Transverse colon (tissue), 4 donors: ENCODE data around the gene CXorf51A. TPM values are rescaled to one million over a fixed set of nuclear protein-coding genes. Genes with fewer than 3 reads are reported as not detected.
"Not testable (repeated sequence)": the region's sequence is repeated elsewhere in the genome, so short reads cannot be mapped to it uniquely, and the experiment has no call there.

Source experiments
- DNase-seq: peaks from one replicate; pipeline ENCODE4 v3.0.0-alpha.2; 2019
- H3K27ac ChIP-seq, 4 donors: fragments of 200-600 bp; sonication (generic); 2 replicates each; pipeline ENCODE4 v1.5.1; 2016 to 2018; ENCODE audit warnings: inconsistent platforms in 4 of 4
- H3K27me3 ChIP-seq: fragments of 200-600 bp; sonication (generic); 2 replicates; pipeline ENCODE4 v1.5.1; 2017; ENCODE audit warnings: inconsistent platforms
- H3K36me3 ChIP-seq, 4 donors: fragments of 200-600 bp; sonication (generic); 2 replicates each; pipeline ENCODE4 v1.5.1; 2017 to 2019; ENCODE audit warnings: inconsistent platforms in 4 of 4
- H3K4me1 ChIP-seq, 4 donors: fragments of 200-600 bp; sonication (generic); 2 replicates each; pipeline ENCODE4 v1.5.1; 2017 to 2020; ENCODE audit warnings: inconsistent platforms in 4 of 4
- H3K4me3 ChIP-seq, 4 donors: fragments of 200-600 bp; sonication (generic); 1 replicate in 1 of 4; 2 replicates in 3 of 4; pipeline versions ENCODE4 v1.5.1 to v1.6.1; 2017 to 2019; ENCODE audit warnings: inconsistent platforms in 4 of 4
- H3K9me3 ChIP-seq, 2 donors: fragments of 200-600 bp; sonication (generic); 2 replicates each; pipeline ENCODE4 v1.5.1; 2017 to 2019; ENCODE audit warnings: inconsistent platforms in 2 of 2
- EP300 ChIP-seq: sonication (generic); formaldehyde crosslinking; IDR thresholded peaks from one replicate; pipeline ENCODE4 v1.6.1; 2017; ENCODE audit warnings: antibody characterized with exemption, low read depth
- POLR2A ChIP-seq: fragments of 450-650 bp; IDR thresholded peaks from one replicate; pipeline ENCODE4 v1.6.1; 2016; ENCODE audit warnings: antibody characterized with exemption, mild to moderate bottlenecking, moderate library complexity
- POLR2AphosphoS5 ChIP-seq, 3 donors: sonication (generic); formaldehyde crosslinking; IDR thresholded peaks; one replicate each; pipeline ENCODE4 v1.6.1; 2016; ENCODE audit warnings: antibody characterized with exemption in 3 of 3
- WGBS, 2 donors: methylation state at CpG; one replicate each; pipeline ENCODE4 v1.1.5; 2018; ENCODE audit warnings: low coverage in 1 of 2; 5-methylcytosine and 5-hydroxymethylcytosine counted together
- in situ Hi-C, 4 donors: fragments of 200-750 bp; cut with MboI; loops; one replicate each; pipeline versions ENCODE4 v1.15.0 to v1.15.1; 2017; ENCODE audit warnings: low sequenced_read_pairs in 3 of 4, low pct_ligation_motif_present in 1 of 4, low pct_unique_long_range_greater_than_20kb in 1 of 4
- intact Hi-C: fragments of 100-400 bp; cut with DNase I; formaldehyde crosslinking; loops from one replicate; pipeline ENCODE4 v1.15.1; 2023; ENCODE audit warnings: low total_unique reads
- total RNA-seq, 4 donors: library from RNA; depleted of rRNA; stranded (reverse); fragments of >200 nt; gene quantifications; one replicate each; pipeline ENCODE4 v1.1.0, GENCODE V29; 2016
- TF ChIP-seq, protein P1 (sequence below), 5 experiments: fragments of 200-600 bp in 3 of 5; fragments of 450-650 bp in 2 of 5; sonication (generic) in 3 of 5; IDR thresholded peaks; 1 replicate in 2 of 5; 2 replicates in 3 of 5; pipeline ENCODE4 v1.5.1; 2016 to 2017; ENCODE audit warnings: antibody characterized with exemption in 5 of 5, inconsistent platforms in 3 of 5, mild to moderate bottlenecking in 2 of 5, moderate library complexity in 1 of 5

The CXorf51A gene
- not detected for total RNA-seq

GRCh38 chrX:146814644-146815043, at the start of gene CXorf51A:
CXorf51A (minus strand) TSS chrX:146814744; CDS start chrX:146814723, 21 bp downstream.
- H3K27ac ChIP-seq, in situ Hi-C loops, H3K36me3 ChIP-seq, H3K27me3 ChIP-seq, H3K4me3 ChIP-seq, DNase-seq, intact Hi-C loops, H3K9me3 ChIP-seq, H3K4me1 ChIP-seq: not testable (repeated sequence)
- WGBS, 2 donors = no CpG with 5 or more reads among the region's 3 CpGs

GRCh38 chrX:146863566-146863965, 49.0 kb upstream of the CXorf51A start:
- WGBS, 2 donors = 0% methylated on average over 1 of the region's 1 CpG
- no peak overlapping the region for H3K4me3 ChIP-seq
- H3K36me3 ChIP-seq = no peaks in the 10 kb centered on the region
- H3K4me1 ChIP-seq = no peaks in the 10 kb centered on the region
- no peak overlapping the region for H3K27ac ChIP-seq
- no peak for DNase-seq
- in situ Hi-C loops = no loop called here
- intact Hi-C loops = no loop called here
- H3K9me3 ChIP-seq = no peaks in the 10 kb centered on the region
- TF ChIP-seq EP300 (no peak), POLR2AphosphoS5 (IDR thresholded peaks at IDR 0.05) (no peak), POLR2A (no peak)
- TF ChIP-seq, protein P1, sequence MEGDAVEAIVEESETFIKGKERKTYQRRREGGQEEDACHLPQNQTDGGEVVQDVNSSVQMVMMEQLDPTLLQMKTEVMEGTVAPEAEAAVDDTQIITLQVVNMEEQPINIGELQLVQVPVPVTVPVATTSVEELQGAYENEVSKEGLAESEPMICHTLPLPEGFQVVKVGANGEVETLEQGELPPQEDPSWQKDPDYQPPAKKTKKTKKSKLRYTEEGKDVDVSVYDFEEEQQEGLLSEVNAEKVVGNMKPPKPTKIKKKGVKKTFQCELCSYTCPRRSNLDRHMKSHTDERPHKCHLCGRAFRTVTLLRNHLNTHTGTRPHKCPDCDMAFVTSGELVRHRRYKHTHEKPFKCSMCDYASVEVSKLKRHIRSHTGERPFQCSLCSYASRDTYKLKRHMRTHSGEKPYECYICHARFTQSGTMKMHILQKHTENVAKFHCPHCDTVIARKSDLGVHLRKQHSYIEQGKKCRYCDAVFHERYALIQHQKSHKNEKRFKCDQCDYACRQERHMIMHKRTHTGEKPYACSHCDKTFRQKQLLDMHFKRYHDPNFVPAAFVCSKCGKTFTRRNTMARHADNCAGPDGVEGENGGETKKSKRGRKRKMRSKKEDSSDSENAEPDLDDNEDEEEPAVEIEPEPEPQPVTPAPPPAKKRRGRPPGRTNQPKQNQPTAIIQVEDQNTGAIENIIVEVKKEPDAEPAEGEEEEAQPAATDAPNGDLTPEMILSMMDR (IDR thresholded peaks at IDR 0.05) = no peak
- H3K27me3 ChIP-seq = no peaks in the 10 kb centered on the region

DNA sequence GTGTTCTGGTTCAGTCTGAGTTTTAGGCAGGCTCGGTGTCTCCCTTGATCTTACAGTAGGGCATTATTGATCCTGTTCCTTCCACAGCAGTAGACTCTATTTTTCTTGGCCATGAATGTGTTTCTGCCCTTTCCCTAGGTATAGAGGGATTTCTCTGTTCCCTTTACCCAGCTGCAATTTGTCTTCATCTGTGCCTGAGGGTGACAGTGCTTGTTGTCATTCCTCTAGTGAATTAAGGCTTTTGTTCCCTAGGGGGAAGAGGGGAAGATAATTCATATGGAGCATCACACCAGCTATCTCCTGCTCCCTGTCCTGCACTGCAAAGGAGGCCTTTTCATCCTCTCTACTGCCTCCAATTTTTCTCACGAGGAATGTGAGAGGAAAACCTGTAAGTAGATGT, 39.7 kb upstream of the CXorf51A start:
- WGBS, 2 donors = 37% methylated on average over 2 of the region's 2 CpGs; no CpG with 5 or more reads in 1 of the 2 donors
- TF ChIP-seq POLR2AphosphoS5 (IDR thresholded peaks at IDR 0.05) (no peak), POLR2A (no peak), EP300 (no peak)
- TF ChIP-seq, protein P1 (IDR thresholded peaks at IDR 0.05) = no peak
- Histone ChIP-seq H3K27ac (no peak overlapping the region), H3K9me3 (no peaks in the 10 kb centered on the region), H3K27me3 (no peaks in the 10 kb centered on the region), H3K4me1 (no peaks in the 10 kb centered on the region), H3K4me3 (no peak overlapping the region), H3K36me3 (no peaks in the 10 kb centered on the region)
- intact Hi-C loops = no loop called here
- in situ Hi-C loops = no loop called here
- no peak for DNase-seq

DNA sequence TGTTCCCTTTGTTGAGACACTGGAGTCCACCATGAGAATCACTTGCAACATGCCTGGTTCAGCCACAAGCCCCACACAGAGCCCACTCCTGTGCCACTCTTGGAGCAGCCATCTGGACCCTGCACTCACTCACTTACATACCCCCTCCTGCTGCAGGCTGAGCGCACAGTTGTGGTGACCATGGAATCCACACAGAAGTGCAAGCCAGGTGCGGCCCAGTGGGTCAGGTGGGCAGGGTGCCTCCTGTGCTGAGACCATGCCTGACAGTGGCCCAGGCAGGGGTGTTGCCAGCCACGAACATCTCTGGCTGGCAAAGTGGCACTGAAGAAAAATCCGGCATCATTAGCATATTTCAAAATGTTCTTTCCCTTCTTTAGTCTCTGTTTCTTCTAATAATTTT, 17.4 kb upstream of the CXorf51A start:
- in situ Hi-C loops (no loop called here), intact Hi-C loops (no loop called here)
- Histone ChIP-seq H3K9me3 (no peaks in the 10 kb centered on the region), H3K27ac (no peak overlapping the region), H3K4me1 (no peaks in the 10 kb centered on the region), H3K4me3 (no peak overlapping the region), H3K36me3 (no peaks in the 10 kb centered on the region), H3K27me3 (no peaks in the 10 kb centered on the region)
- DNase-seq = no peak
- no peak for TF ChIP-seq POLR2AphosphoS5 (IDR thresholded peaks at IDR 0.05)
- no peak for TF ChIP-seq EP300
- TF ChIP-seq POLR2A = no peak
- TF ChIP-seq, protein P1 (IDR thresholded peaks at IDR 0.05) = no peak
- 81% methylated on average over 4 of the region's 4 CpGs; no CpG with 5 or more reads in 1 of the 2 donors for WGBS, 2 donors

- WGBS, 2 donors = no CpG with 5 or more reads among the region's 3 CpGs
- H3K4me1 ChIP-seq, H3K36me3 ChIP-seq, H3K4me3 ChIP-seq, H3K27ac ChIP-seq, DNase-seq, intact Hi-C loops, in situ Hi-C loops, H3K9me3 ChIP-seq, H3K27me3 ChIP-seq: not testable (repeated sequence)
These were observed 5.1 kb downstream of the CXorf51A start, which contains the start of gene CXorf51B for GRCh38 chrX:146809471-146809870. CXorf51B (plus strand) TSS chrX:146809771; CDS start chrX:146809792, 21 bp downstream.

Other genes starting within 250 kb of the CXorf51A start
- gene CXorf51B, start 5.0 kb downstream of the CXorf51A start, total RNA-seq = not detected